ENCODE measurements around the gene HOXC10. TPM values are rescaled to one million over a fixed set of nuclear protein-coding genes. Genes with fewer than 3 reads are reported as not detected.

The HOXC10 gene
- total RNA-seq, 1 donor from 2014 or later: 0.96 TPM

GRCh38 chr12:53994009-53994263 is 9.0 kb downstream of the HOXC10 start:
- Mint-ChIP-seq H3K27me3 (ENCODE audit: low read depth) (peaks cover 100% of the 10 kb centered on the region), H3K36me3 (no peaks in the 10 kb centered on the region), H3K4me1 (peaks cover 26% of the 10 kb centered on the region), H3K4me3 (peak overlapping the region; percentile 57), H3K9me3 (no peaks in the 10 kb centered on the region), H3K27ac (no peak overlapping the region)
- TF ChIP-seq CTCF (IDR thresholded peaks at IDR 0.05; ENCODE audit: unreplicated experiment): no peak
- DNase-seq (ENCODE audit: low spot score in 2 of 2, unreplicated experiment in 2 of 2): no peak

DNA sequence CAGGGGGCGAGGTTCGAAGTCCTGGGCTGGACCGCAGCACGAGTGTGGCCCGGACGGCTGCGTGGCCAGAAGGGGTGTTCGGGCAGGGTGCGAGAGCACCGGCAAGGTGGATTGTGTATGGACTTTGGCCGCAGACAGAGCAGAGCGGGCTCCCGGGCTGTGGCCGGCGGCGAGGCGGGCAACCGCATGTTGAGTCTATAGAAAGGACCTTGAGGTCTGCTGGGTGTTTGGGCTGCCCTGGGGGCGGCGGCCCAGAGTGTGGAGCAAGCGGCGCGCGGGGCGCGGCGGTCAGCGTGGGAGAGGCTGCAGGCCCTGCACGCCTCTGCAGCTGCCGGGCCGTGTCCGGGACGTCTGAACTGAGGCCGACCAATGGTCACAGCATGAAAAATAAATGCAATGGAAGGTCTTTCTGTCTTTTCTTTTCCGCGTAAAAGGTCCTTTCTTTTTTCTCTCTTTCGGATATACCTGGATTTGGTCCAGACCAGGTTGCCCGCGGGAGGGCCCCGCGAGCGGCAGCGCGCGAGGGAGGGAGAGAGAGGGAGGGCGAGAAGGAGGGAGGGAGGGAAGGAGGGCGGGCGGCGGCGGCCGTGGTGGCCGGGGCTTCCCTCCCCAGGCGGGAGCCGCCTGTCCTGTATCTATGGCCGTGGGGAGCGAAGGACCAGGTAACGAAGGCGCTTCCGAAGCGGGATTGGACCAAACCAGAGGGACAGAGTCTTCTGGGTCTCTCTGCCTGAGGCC is 9.5 kb downstream of the HOXC10 start:
- Mint-ChIP-seq H3K9me3 (no peaks in the 10 kb centered on the region), H3K27ac (no peak overlapping the region), H3K4me1 (peaks cover 22% of the 10 kb centered on the region), H3K36me3 (no peaks in the 10 kb centered on the region), H3K27me3 (ENCODE audit: low read depth) (peaks cover 100% of the 10 kb centered on the region), H3K4me3 (peak overlapping the region; percentile 57)
- DNase-seq (ENCODE audit: low spot score in 2 of 2, unreplicated experiment in 2 of 2): no peak
- TF ChIP-seq CTCF (IDR thresholded peaks at IDR 0.05; ENCODE audit: unreplicated experiment): no peak

GRCh38 chr12:53995002-53995377 is 10.0 kb downstream of the HOXC10 start:
- DNase-seq (ENCODE audit: low spot score in 2 of 2, unreplicated experiment in 2 of 2): no peak
- Mint-ChIP-seq H3K4me1 (peaks cover 22% of the 10 kb centered on the region), H3K4me3 (peak overlapping the region; percentile 56), H3K27me3 (ENCODE audit: low read depth) (peaks cover 100% of the 10 kb centered on the region), H3K27ac (no peak overlapping the region), H3K36me3 (no peaks in the 10 kb centered on the region), H3K9me3 (no peaks in the 10 kb centered on the region)
- TF ChIP-seq CTCF (IDR thresholded peaks at IDR 0.05; ENCODE audit: unreplicated experiment): no peak

DNA sequence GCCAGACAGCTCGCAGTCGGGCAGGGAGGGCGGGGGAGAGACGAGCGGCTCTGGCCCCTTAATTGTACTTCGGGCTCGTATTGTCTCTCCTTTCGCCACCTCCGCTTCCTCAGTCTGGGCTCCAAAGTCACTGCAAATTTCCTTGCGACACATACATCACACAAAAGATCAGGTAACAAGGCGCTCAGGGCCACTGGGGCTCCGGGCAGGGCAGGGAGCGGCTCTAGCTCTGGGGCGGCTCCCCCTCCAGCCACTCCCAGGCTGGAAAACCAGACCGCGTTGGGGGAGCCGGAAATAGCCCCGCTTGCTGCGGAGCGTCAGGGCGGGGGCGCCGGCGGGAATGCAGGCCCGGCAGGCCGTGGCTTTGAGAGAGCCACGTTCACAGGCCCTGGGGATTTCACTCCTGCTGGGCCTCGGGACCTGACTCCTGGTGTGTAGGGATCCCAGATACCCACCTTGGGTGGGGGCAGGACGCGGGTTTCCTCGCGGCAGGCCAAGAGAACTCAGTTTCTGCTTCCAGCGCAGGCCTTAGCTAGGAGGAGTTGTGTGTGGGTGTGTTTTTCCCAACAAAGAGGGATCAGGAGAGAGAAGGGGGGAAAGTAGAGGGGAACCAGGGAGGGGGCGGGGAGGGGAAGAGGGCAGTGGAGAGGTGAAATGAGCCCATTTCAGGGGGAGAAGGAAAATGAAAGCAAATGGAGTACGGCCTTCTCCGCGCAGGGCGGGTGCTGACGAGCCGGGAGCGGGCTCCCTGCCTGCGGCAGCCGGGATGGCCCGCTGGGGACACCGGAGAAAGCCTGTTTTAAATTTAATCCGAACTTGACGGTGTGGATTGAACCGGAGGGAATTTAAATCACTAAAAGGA is 10.7 kb downstream of the HOXC10 start:
- peaks cover 100% of the 10 kb centered on the region for H3K27me3 Mint-ChIP-seq (ENCODE audit: low read depth)
- H3K9me3 Mint-ChIP-seq: no peaks in the 10 kb centered on the region
- H3K36me3 Mint-ChIP-seq: no peaks in the 10 kb centered on the region
- no peak for TF ChIP-seq CTCF (IDR thresholded peaks at IDR 0.05; ENCODE audit: unreplicated experiment)
- peaks cover 22% of the 10 kb centered on the region for H3K4me1 Mint-ChIP-seq
- H3K4me3 Mint-ChIP-seq: peak overlapping the region; percentile 56
- DNase-seq (ENCODE audit: low spot score in 2 of 2, unreplicated experiment in 2 of 2): no peak
- H3K27ac Mint-ChIP-seq: no peak overlapping the region

GRCh38 chr12:53996240-53997203 is 11.6 kb downstream of the HOXC10 start:
- no peak for TF ChIP-seq CTCF (IDR thresholded peaks at IDR 0.05; ENCODE audit: unreplicated experiment)
- no peak for DNase-seq (ENCODE audit: low spot score in 2 of 2, unreplicated experiment in 2 of 2)
- Mint-ChIP-seq H3K4me1 (peaks cover 22% of the 10 kb centered on the region), H3K36me3 (no peaks in the 10 kb centered on the region), H3K27me3 (ENCODE audit: low read depth) (peaks cover 100% of the 10 kb centered on the region), H3K4me3 (no peak overlapping the region), H3K27ac (no peak overlapping the region), H3K9me3 (no peaks in the 10 kb centered on the region)

Data from mesothelial cell of epicardium (in vitro differentiated cells).